ENCODE data around the gene NAB1.

The NAB1 gene

DNA sequence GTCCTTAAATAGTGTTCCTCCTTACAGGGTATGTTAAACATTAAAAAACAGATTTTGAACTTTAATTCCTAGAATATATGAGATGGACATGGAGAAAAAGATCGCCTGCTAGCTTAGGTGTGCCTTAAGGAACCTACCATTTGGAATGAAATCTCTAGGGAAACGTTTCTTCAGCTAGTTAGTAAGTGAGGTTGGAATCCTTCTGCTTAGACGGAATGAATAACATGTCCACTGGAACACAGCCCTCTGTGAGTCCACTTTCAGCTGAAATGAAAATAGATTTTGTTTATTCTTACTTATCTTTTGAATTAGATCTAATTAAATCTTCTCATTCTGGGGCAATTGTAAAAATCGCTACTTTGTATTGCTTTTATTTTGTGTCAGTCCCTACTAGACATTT lies 28.4 kb downstream of the NAB1 start:
- Histone ChIP-seq H3K27ac (ENCODE audit: low read length) (no peak overlapping the region), H3K4me2 (ENCODE audit: insufficient read depth, low read length) (no peak overlapping the region), H4K20me1 (ENCODE audit: insufficient read depth, low read length) (no peaks in the 10 kb centered on the region), H3K79me2 (ENCODE audit: insufficient read depth, low read length) (no peaks in the 10 kb centered on the region), H2AFZ (ENCODE audit: low read depth, low read length) (no peak overlapping the region), H3K9me3 (ENCODE audit: insufficient read depth, low read length, severe bottlenecking) (no peaks in the 10 kb centered on the region), H3K4me3 (ENCODE audit: low read depth in 1 of 2, low read length in 2 of 2) (no peak overlapping the region), H3K9ac (ENCODE audit: low read depth, low read length) (no peak overlapping the region), H3K36me3 (ENCODE audit: insufficient read depth, low read length) (peaks cover 60% of the 10 kb centered on the region), H3K27me3 (ENCODE audit: insufficient read depth, low read length, poor library complexity) (no peaks in the 10 kb centered on the region), H3K4me1 (ENCODE audit: insufficient read depth, low read length) (peaks cover 7% of the 10 kb centered on the region; the same call in 1 of the 2 replicates)
- TF ChIP-seq, protein P1, sequence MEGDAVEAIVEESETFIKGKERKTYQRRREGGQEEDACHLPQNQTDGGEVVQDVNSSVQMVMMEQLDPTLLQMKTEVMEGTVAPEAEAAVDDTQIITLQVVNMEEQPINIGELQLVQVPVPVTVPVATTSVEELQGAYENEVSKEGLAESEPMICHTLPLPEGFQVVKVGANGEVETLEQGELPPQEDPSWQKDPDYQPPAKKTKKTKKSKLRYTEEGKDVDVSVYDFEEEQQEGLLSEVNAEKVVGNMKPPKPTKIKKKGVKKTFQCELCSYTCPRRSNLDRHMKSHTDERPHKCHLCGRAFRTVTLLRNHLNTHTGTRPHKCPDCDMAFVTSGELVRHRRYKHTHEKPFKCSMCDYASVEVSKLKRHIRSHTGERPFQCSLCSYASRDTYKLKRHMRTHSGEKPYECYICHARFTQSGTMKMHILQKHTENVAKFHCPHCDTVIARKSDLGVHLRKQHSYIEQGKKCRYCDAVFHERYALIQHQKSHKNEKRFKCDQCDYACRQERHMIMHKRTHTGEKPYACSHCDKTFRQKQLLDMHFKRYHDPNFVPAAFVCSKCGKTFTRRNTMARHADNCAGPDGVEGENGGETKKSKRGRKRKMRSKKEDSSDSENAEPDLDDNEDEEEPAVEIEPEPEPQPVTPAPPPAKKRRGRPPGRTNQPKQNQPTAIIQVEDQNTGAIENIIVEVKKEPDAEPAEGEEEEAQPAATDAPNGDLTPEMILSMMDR (IDR thresholded peaks at IDR 0.05; ENCODE audit: borderline replicate concordance, extremely low read depth, low read length, poor library complexity, severe bottlenecking): no peak
- TF ChIP-seq EZH2 (IDR thresholded peaks at IDR 0.05; ENCODE audit: borderline replicate concordance, low read depth, low read length, severe bottlenecking): no peak
- DNase-seq (no peak), ATAC-seq (ENCODE audit: insufficient read depth, low read depth) (no peak)

- Histone ChIP-seq H3K4me3 (ENCODE audit: low read depth in 1 of 2, low read length in 2 of 2) (no peak overlapping the region), H2AFZ (ENCODE audit: low read depth, low read length) (no peak overlapping the region), H3K27ac (ENCODE audit: low read length) (no peak overlapping the region), H3K4me1 (ENCODE audit: insufficient read depth, low read length) (peaks cover 7% of the 10 kb centered on the region; the same call in 1 of the 2 replicates), H4K20me1 (ENCODE audit: insufficient read depth, low read length) (no peaks in the 10 kb centered on the region), H3K79me2 (ENCODE audit: insufficient read depth, low read length) (no peaks in the 10 kb centered on the region), H3K9ac (ENCODE audit: low read depth, low read length) (no peak overlapping the region), H3K9me3 (ENCODE audit: insufficient read depth, low read length, severe bottlenecking) (no peaks in the 10 kb centered on the region), H3K27me3 (ENCODE audit: insufficient read depth, low read length, poor library complexity) (no peaks in the 10 kb centered on the region), H3K36me3 (ENCODE audit: insufficient read depth, low read length) (peaks cover 50% of the 10 kb centered on the region), H3K4me2 (ENCODE audit: insufficient read depth, low read length) (no peak overlapping the region)
- ATAC-seq (ENCODE audit: insufficient read depth, low read depth): peak; percentile 76
- no peak for TF ChIP-seq EZH2 (IDR thresholded peaks at IDR 0.05; ENCODE audit: borderline replicate concordance, low read depth, low read length, severe bottlenecking)
- TF ChIP-seq, protein P1 (IDR thresholded peaks at IDR 0.05; ENCODE audit: borderline replicate concordance, extremely low read depth, low read length, poor library complexity, severe bottlenecking): no peak
- DNase-seq: peak; percentile 39
These were observed 29.7 kb downstream of the NAB1 start for GRCh38 chr2:190678444-190679162.

- H3K9me3 ChIP-seq (ENCODE audit: insufficient read depth, low read length, severe bottlenecking): no peaks in the 10 kb centered on the region
- no peak for DNase-seq
- H3K4me2 ChIP-seq (ENCODE audit: insufficient read depth, low read length): no peak overlapping the region
- no peak overlapping the region for H2AFZ ChIP-seq (ENCODE audit: low read depth, low read length)
- no peaks in the 10 kb centered on the region for H4K20me1 ChIP-seq (ENCODE audit: insufficient read depth, low read length)
- ATAC-seq (ENCODE audit: insufficient read depth, low read depth): no peak
- H3K36me3 ChIP-seq (ENCODE audit: insufficient read depth, low read length): peaks cover 48% of the 10 kb centered on the region
- TF ChIP-seq EZH2 (IDR thresholded peaks at IDR 0.05; ENCODE audit: borderline replicate concordance, low read depth, low read length, severe bottlenecking): no peak
- TF ChIP-seq, protein P1 (IDR thresholded peaks at IDR 0.05; ENCODE audit: borderline replicate concordance, extremely low read depth, low read length, poor library complexity, severe bottlenecking): no peak
- no peak overlapping the region for H3K4me3 ChIP-seq (ENCODE audit: low read depth in 1 of 2, low read length in 2 of 2)
- H3K27me3 ChIP-seq (ENCODE audit: insufficient read depth, low read length, poor library complexity): no peaks in the 10 kb centered on the region
- H3K9ac ChIP-seq (ENCODE audit: low read depth, low read length): no peak overlapping the region
- H3K27ac ChIP-seq (ENCODE audit: low read length): no peak overlapping the region
- no peaks in the 10 kb centered on the region for H3K79me2 ChIP-seq (ENCODE audit: insufficient read depth, low read length)
- peaks cover 7% of the 10 kb centered on the region; the same call in 1 of the 2 replicates for H3K4me1 ChIP-seq (ENCODE audit: insufficient read depth, low read length)
These were observed 30.5 kb downstream of the NAB1 start for GRCh38 chr2:190679391-190679790.
